Pancreas (tissue), 10 donors: ENCODE results near the gene IL16. TPM values are rescaled to one million over a fixed set of nuclear protein-coding genes. Genes with fewer than 3 reads are reported as not detected.
A peak's percentile ranks its signal among the peaks of the same experiment; 100 is the strongest.

Source experiments
- ATAC-seq, 4 donors: fragments of 200-7000 bp; cut with Tn5 transposase; one replicate each; pipeline versions ENCODE4 v1.8.0 to v1.9.1; 2020; ENCODE audit warnings: mild to moderate bottlenecking in 4 of 4, moderate library complexity in 4 of 4
- DNase-seq, 6 donors: peaks; one replicate each; pipeline ENCODE4 v3.0.0-alpha.2; 2020
- FAIRE-seq: peaks from 2 replicates; lab custom pipeline; 2012; peaks lifted over from hg19 to GRCh38; lab: Jason Lieb, UNC
- H3K27ac ChIP-seq, 4 donors: fragments of 200-600 bp; sonication (generic); 1 replicate in 3 of 4; 2 replicates in 1 of 4; pipeline versions ENCODE4 v1.5.0 to v1.8.0; 2020
- H3K27me3 ChIP-seq, 4 donors: fragments of 200-600 bp; one replicate each; pipeline ENCODE4 v1.8.0; 2021
- H3K36me3 ChIP-seq, 3 donors: fragments of 200-600 bp; sonication (generic) in 1 of 3; one replicate each; pipeline versions ENCODE4 v1.5.0 to v1.8.0; 2020 to 2021
- H3K4me1 ChIP-seq, 3 donors: fragments of 200-600 bp; one replicate each; pipeline ENCODE4 v1.8.0; 2021
- H3K4me3 ChIP-seq, 4 donors: fragments of 200-600 bp; sonication (generic) in 2 of 4; one replicate each; pipeline versions ENCODE4 v1.5.0 to v1.8.0; 2020 to 2021
- H3K9me3 ChIP-seq, 4 donors: fragments of 200-600 bp; one replicate each; pipeline ENCODE4 v1.8.0; 2021
- CTCF ChIP-seq, 4 donors: fragments of 200-600 bp; sonication (generic) in 3 of 4; IDR thresholded peaks; one replicate each; pipeline versions ENCODE4 v1.5.0 to v1.8.0; 2021; ENCODE audit warnings: antibody characterized with exemption in 4 of 4
- WGBS, 2 donors: extraction: QIAGEN DNeasy Blood & Tissue Kit; methylation state at CpG; one replicate each; pipeline ENCODE4 v1.1.7; 2013; 5-methylcytosine and 5-hydroxymethylcytosine counted together
- intact Hi-C, 3 donors: fragments of 100-400 bp; cut with DNase I; formaldehyde crosslinking; loops; one replicate each; pipeline versions ENCODE4 v1.11.1 to v1.14.2; 2022
- polyA plus RNA-seq, 2 donors: library from polyadenylated mRNA; stranded (reverse); fragments of 200-250 nt; gene quantifications; one replicate each; pipeline ENCODE4 v1.2.3, GENCODE V29; 2013
- total RNA-seq, 6 donors: library from RNA; stranded (reverse); fragmentation: NEBNext Ultra II Directional in 4 of 6; extraction: Animal tissue kit (Norgen Biotek cat#: 25700) in 4 of 6; gene quantifications; one replicate each; pipeline versions ENCODE4 v1.2.1 to v1.2.4, GENCODE V29; 2021 to 2023
- donor health status: healthy with polysubstance abuse.
- donor health status: DM: no; HTN: no; CAD: no; lungs with moderate emphysema.
- donor health status: DM: no; HTN: no; CAD: no.
- donor health status: control.
- donor health status: control.
- donor health status: Bipolar disorder and iron deficiency.
- donor health status: DM: yes; HTN: yes; CAD: no.
- donor health status: DM: no; HTN: no; CAD: no.
- donor health status: DM: no; HTN: no; CAD: no.
- donor health status: DM: yes; HTN: yes; CAD: no.

Gene IL16
- total and polyA plus RNA-seq, 8 donors: 0.79 to 7.0 (median 2.4) TPM

- Histone ChIP-seq H3K4me3 (no peak overlapping the region), H3K36me3 (no peaks in the 10 kb centered on the region), H3K27ac (no peak overlapping the region), H3K4me1 (peaks cover 6 to 9% (median 7%) of the 10 kb centered on the region in 3 donors), H3K27me3 (no peaks in the 10 kb centered on the region), H3K9me3 (no peaks in the 10 kb centered on the region)
- DNase-seq (no peak), ATAC-seq (no peak), FAIRE-seq (no peak)
- intact Hi-C loops: loop anchor here in 1 of 3 donors (10.0 kb wide), 1 partner anchor 156 kb away; no protein-coding TSS in a partner anchor
- TF ChIP-seq CTCF (IDR thresholded peaks at IDR 0.05): no peak
- 71 to 73% methylated on average over 6 of the region's 6 CpGs for WGBS, 2 donors
Measured at GRCh38 chr15:81261172-81261811, 64.6 kb downstream of the IL16 start.

GRCh38 chr15:81263477-81263876 lies 66.8 kb downstream of the IL16 start:
- intact Hi-C loops: loop anchor here in 1 of 3 donors (10.0 kb wide), 1 partner anchor 159 kb away; no protein-coding TSS in a partner anchor
- Histone ChIP-seq H3K4me1 (peaks cover 6 to 9% (median 9%) of the 10 kb centered on the region in 3 donors), H3K4me3 (no peak overlapping the region), H3K9me3 (no peaks in the 10 kb centered on the region), H3K27ac (no peak overlapping the region), H3K36me3 (no peaks in the 10 kb centered on the region), H3K27me3 (no peaks in the 10 kb centered on the region)
- TF ChIP-seq CTCF (IDR thresholded peaks at IDR 0.05): no peak
- FAIRE-seq: no peak
- no peak for DNase-seq
- 66 to 80% methylated on average over 4 of the region's 4 CpGs for WGBS, 2 donors
- ATAC-seq: no peak

- TF ChIP-seq CTCF (IDR thresholded peaks at IDR 0.05): no peak
Measured at GRCh38 chr15:81264072-81264857, 67.6 kb downstream of the IL16 start.

GRCh38 chr15:81265256-81265943 lies 68.7 kb downstream of the IL16 start:
- Histone ChIP-seq H3K27me3 (no peaks in the 10 kb centered on the region), H3K9me3 (no peaks in the 10 kb centered on the region), H3K36me3 (no peaks in the 10 kb centered on the region), H3K27ac (no peak overlapping the region), H3K4me1 (peaks cover 6 to 9% (median 9%) of the 10 kb centered on the region in 3 donors), H3K4me3 (peak overlapping the region in 1 of 4 donors; percentile 30)
- TF ChIP-seq CTCF (IDR thresholded peaks at IDR 0.05): no peak
- no peak for FAIRE-seq
- intact Hi-C loops: loop anchor here (5.0 to 10.0 kb wide), 3 partner anchors 113 to 161 kb away; no protein-coding TSS in a partner anchor
- ATAC-seq: peak; percentile 47 to 63 (median 60)
- WGBS, 2 donors: 34 to 35% methylated on average over 12 of the region's 12 CpGs
- peak in 1 of 6 donors; percentile 29 for DNase-seq

More at GRCh38 chr15:81264072-81264857, 67.6 kb downstream of the IL16 start:
- H3K9me3 ChIP-seq: no peaks in the 10 kb centered on the region
- no peaks in the 10 kb centered on the region for H3K27me3 ChIP-seq
- DNase-seq (no peak), FAIRE-seq (no peak), ATAC-seq (no peak)
- 76 to 87% methylated on average over 6 of the region's 6 CpGs for WGBS, 2 donors
- H3K4me1 ChIP-seq: peaks cover 6 to 9% (median 9%) of the 10 kb centered on the region in 3 donors
- H3K36me3 ChIP-seq: no peaks in the 10 kb centered on the region
- H3K27ac ChIP-seq: no peak overlapping the region
- no peak overlapping the region for H3K4me3 ChIP-seq
- intact Hi-C loops: loop anchor here in 1 of 3 donors (10.0 kb wide), 1 partner anchor 159 kb away; no protein-coding TSS in a partner anchor
